Measurements from ENCODE around the gene CDC73. TPM values are rescaled to one million over a fixed set of nuclear protein-coding genes. Genes with fewer than 3 reads are reported as not detected.

Gene CDC73
- total and polyA plus RNA-seq, 9 of the 15 experiments (the other 6 are each of a cell fraction or from before 2014, with no cell fraction given) = 19.0 to 61.7 (median 30.1) TPM

- TF ChIP-seq STAT5B (CRISPR knock-in tag; IDR thresholded peaks at IDR 0.05) = no peak
- peak; percentile 100 for TF ChIP-seq ATF3 (IDR thresholded peaks at IDR 0.05)
- TF ChIP-seq ATF3 (CRISPR knock-in tag; conservative IDR thresholded peaks at IDR 0.05) = peak; percentile 98
- no peak for TF ChIP-seq HNRNPK (IDR thresholded peaks at IDR 0.05; ENCODE audit: low read depth, low read length, poor library complexity, severe bottlenecking)
- no peak for TF ChIP-seq CHAMP1 (IDR thresholded peaks at IDR 0.05)
- no peak for TF ChIP-seq DLX4 (CRISPR knock-in tag; IDR thresholded peaks at IDR 0.05)
- no peak for TF ChIP-seq ERF (CRISPR knock-in tag; IDR thresholded peaks at IDR 0.05)
- no peak for TF ChIP-seq ZBTB9 (CRISPR knock-in tag; IDR thresholded peaks at IDR 0.05)
- TF ChIP-seq CSDE1 (IDR thresholded peaks at IDR 0.05) = no peak
- TF ChIP-seq ZNF41 (CRISPR knock-in tag; conservative IDR thresholded peaks at IDR 0.05) = no peak
- TF ChIP-seq SMARCA4 (IDR thresholded peaks at IDR 0.05) = peak; percentile 87
- no peak for TF ChIP-seq CBX5 (IDR thresholded peaks at IDR 0.05; ENCODE audit: borderline replicate concordance, low read depth)
- peak; percentile 55 for TF ChIP-seq NFE2 (IDR thresholded peaks at IDR 0.05; ENCODE audit: low read depth)
- no peak for TF ChIP-seq GTF3C2 (IDR thresholded peaks at IDR 0.05; ENCODE audit: borderline replicate concordance, extremely low read depth, insufficient read length)
- no peak for TF ChIP-seq NUFIP1 (IDR thresholded peaks at IDR 0.05; ENCODE audit: partially characterized antibody)
- no peak for TF ChIP-seq MITF (IDR thresholded peaks at IDR 0.05)
- peak; percentile 48; the same call in 1 of the 2 replicates for TF ChIP-seq EP300 (IDR thresholded peaks at IDR 0.05; ENCODE audit: low read length)
- no peak for TF ChIP-seq SAP30 (IDR thresholded peaks at IDR 0.05; ENCODE audit: borderline replicate concordance, insufficient read depth, low read depth, low read length, poor library complexity, severe bottlenecking)
- TF ChIP-seq SMARCA5 (IDR thresholded peaks at IDR 0.05) = no peak
- peak; percentile 59 to 61; a peak in 3 of 4 replicates for TF ChIP-seq KDM1A (IDR thresholded peaks at IDR 0.05)
- TF ChIP-seq RFX1 (IDR thresholded peaks at IDR 0.05) = no peak
These were observed 10.2 kb upstream of the CDC73 start (continued) for GRCh38 chr1:193111641-193112090.
